NCI-H1048 (cell line): Measurements from ENCODE around the gene MILR1.
"Not testable (repeated sequence)": the region's sequence is repeated elsewhere in the genome, so short reads cannot be mapped to it uniquely, and the experiment has no call there.

ENCODE experiments used
- DNase-seq: peaks from one replicate; lab custom pipeline; 2025; lab: John Stamatoyannopoulos, UW

The MILR1 gene

GRCh38 chr17:64471440-64471839 is 22.5 kb downstream of the MILR1 start:
- DNase-seq = no peak

GRCh38 chr17:64472564-64472963 is 23.6 kb downstream of the MILR1 start:
- no peak for DNase-seq

- no peak for DNase-seq
Observed at GRCh38 chr17:64477849-64478248, 28.9 kb downstream of the MILR1 start.

DNA sequence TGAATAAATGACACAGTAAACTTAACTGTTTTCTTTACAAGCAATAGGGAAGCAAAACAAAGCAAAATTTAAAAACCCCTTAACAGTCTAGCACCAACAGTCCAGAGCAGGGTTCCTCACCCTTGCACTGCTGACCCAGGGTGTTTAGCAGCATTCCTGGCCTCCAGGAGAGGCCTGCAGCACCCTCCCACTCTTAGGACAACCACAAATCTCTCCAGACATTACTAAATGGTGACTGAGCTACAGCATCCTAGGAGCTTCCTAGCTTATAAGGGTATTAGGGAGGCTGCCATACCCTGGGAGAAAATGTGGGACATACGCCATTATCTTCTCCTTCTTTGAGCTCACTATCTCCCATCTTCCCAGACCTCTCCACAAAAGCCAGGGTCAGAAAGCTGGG is 32.0 kb downstream of the MILR1 start:
- no peak for DNase-seq

- DNase-seq = no peak
Observed at GRCh38 chr17:64484380-64484779, 35.5 kb downstream of the MILR1 start.

DNA sequence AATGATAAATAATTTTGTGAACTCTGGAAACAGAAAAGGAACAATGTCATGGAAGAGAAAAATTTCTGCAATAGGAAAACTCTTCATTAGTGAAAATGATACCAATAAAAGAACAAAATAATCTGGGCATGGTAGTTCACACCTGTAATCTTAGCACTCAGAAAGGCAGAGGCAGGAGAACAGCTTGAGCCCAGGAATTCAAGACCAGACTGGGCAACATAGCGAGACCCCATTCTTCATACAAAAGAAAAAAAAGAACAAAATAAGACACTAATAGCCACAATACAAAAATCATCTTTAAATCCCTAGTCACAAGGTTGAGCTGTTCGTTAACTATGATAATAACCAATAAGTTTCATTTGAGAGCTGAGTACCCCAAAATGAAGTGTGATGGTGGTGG is 39.4 kb downstream of the MILR1 start:
- DNase-seq = no peak

- no peak for DNase-seq
Observed at GRCh38 chr17:64491034-64491860, 42.3 kb downstream of the MILR1 start.

DNA sequence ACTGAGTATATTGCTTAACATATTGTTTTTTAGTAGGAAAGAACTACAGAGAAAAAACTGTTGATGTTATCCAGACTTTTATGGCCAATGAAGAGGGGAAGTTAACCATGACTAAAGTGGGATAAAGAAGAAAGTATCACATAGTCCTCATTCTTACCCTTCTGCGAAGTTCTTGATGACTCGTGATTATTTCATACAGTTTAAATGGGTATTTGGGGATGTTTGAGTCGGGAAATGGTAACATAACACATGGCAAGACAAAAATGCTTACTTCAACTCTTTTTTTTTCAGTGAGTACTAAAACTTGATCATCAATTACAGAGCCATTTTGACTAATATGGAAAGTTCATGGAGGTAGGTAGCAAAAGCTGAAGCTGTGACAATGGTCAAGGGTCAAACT is 43.1 kb downstream of the MILR1 start:
- no peak for DNase-seq

GRCh38 chr17:64492481-64493109 is 43.7 kb downstream of the MILR1 start:
- DNase-seq = no peak

DNA sequence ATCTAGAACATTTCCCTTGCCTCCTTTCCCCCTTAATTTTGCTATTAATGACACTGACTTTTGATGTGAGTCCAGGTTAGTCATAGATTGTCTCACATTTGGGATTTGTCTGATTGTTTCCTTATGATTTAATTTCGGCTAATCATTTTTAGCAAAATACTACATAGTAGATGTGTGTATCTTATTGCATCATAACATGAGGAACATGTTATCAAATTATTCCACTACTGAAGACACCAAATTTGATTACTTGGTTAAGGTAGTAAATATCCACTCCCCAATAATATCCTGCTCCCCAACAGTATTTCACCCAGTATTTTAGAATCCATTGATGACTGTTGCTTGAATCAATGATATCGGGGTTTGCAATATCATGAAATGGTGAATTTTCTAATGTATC is 45.2 kb downstream of the MILR1 start:
- no peak for DNase-seq

DNA sequence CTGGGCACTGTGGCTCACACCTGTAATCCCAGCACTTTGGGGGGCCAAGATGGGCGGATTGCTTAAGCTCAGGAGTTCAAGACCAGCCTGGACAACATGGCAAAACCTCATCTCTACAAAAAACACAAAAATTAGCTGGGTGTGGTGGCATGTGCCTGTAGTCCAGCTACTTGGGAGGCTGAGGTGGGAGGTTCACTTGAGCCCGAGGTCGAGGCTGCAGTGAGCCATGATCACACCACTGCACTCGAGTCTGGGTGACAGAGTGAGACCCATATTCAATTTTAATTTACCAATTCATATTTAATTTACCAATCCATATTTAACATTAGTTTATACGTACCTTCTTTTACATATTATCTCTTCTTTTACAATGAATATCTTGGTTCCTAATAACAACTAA is 46.4 kb downstream of the MILR1 start:
- not testable (repeated sequence) for DNase-seq

- no peak for DNase-seq
Observed at GRCh38 chr17:64496348-64496785, 47.5 kb downstream of the MILR1 start.

DNA sequence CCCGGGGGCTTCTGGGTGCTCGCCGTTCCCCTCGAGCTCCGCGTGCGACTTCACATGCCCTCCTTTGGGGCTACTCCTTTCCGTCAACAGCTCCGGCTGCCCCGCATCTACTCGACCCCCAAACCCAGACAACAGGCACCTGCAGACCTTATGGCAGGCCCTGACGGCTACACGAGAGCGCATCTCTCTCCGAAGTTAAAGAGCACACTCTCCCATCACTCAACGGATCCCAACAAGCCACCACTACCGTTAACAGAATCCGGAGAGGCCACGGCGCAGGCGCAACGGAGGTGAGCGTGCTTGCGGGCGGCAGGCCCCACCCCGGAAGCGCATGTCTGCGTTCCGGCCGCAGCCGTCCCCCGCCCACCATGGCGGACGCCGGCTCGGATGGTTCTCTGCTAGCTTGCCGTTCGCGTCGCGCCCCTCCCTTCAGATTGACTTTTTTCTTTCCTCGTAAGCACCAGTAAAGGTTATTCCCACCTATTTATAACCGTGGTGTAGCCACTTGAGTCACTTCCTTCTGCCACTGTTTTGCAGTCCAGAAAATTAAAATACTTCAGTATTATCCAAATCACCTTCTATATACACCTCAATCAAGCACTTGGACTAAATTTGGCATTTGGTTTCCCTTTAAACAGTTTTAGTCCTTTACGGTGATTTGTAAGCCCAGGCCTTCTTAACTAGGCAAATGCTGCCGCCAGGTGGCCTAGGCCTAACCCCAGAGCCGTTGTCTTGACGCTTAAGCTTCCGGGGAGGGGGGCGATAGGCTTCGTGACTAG is 48.1 kb downstream of the MILR1 start, which contains the start of gene POLG2:
Gene POLG2, minus strand, starts transcription at position 269 of the 779 bp plus-strand sequence. Its CDS starts 86 bp downstream, at position 183.
- peak; percentile 82 for DNase-seq

- DNase-seq = no peak
Observed at GRCh38 chr17:64497565-64498035, 48.7 kb downstream of the MILR1 start.

- no peak for DNase-seq
Observed at GRCh38 chr17:64498308-64499203, 49.6 kb downstream of the MILR1 start.

DNA sequence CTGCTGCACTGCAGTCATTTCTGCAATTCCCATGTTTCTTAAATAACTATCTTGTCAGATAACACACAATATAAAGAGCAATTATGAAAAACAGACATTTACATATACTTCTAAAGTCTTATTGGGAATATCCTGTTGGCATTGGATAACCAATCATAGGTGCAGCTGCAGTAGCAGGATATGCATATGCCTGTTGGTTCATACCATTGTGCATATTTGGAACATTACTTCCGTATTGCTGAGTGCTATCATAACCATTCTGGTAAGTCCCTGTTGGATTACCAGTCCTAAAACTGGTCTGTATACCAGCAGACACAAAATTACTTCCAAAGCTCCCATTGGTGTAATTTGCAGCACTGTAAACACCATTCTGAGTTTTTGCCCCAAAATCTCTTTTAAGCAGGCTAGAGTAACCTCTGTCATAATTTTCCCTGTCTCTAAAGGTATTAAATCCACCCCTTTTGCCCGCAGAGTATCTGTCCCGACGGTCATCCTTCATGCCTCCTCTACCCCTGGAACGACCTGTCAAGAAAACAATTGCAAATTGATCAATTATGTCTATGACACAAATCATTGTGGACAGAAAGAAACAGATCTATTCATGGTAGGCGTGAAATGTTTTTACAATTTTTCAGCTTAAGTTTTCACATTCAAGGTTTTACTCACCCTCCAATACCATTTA is 51.0 kb downstream of the MILR1 start:
- DNase-seq = no peak

DNA sequence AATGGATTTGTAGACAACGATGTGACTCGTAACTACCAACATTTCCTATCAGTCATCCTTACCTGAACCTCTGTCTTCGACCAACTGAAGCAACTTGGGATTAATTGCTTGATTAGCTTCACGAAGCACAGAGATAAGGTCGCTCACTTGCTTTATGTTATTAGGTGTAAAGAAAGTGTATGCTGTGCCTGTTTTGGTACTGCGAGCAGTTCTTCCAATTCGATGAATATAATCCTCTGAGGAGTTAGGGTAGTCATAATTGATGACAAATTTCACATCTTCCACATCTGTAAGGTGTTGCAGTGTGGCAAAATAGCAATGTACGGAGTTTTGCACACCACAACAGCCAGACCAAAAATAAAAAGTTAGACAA is 51.6 kb downstream of the MILR1 start:
- DNase-seq = no peak

DNA sequence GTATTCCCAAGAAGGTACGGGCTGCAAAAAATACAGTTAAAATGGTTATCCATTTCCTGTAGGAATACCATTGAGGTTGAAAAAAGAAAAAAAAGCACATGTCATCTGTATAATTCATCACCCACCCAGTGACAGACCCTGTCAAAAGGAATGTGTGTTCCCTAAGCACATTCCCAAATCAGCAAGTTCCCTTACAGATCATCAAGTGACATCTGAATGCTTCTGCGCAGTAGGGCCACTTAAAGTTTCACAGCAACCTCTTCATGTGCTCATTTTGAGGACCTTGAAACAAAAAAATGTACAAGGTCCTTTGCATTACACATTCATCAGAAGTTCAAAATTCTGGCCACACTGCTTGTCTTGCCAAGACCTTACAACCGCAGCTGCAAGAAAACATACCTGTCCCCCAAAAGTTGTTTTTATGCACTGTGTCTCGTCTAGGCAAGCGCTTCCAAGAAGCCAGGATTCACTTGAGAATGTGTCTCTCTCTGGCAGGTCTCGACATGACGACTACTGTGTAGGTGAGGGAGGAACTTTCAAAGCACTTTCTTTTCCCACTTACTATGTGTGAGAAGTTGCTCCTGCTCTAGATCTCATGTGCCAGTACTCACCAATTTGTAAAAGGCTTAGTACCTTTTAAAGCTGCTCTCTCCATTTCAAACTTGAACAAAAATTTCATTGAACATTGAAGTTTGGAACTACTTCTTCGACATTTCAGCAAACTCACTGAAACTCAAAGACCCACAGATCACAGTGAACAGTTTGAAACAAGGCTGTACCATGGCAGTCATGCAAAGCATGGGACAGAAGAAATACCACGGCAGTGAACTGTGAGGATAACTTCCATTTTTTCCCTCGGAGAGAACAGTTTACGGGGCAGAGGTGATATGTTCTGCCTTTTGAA is 52.2 kb downstream of the MILR1 start:
- no peak for DNase-seq

GRCh38 chr17:64502021-64502420 is 53.1 kb downstream of the MILR1 start:
- no peak for DNase-seq

DNA sequence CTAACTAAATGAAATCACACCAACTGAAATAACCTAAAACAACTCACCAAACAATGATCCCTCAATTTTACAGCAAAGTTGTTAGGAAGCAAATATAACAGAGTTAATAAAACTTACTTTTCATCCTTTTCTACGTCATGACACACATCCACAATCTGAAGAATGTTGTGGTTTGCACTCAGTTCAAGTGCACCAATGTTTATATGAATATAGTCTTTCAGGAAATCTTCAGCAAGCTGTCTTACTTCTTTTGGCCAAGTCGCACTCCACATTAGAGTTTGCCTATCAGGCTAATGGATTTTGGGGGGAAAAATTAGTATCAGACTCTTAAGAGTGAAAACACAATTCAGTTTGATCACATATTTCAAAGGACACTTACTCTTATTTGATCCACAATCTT is 53.9 kb downstream of the MILR1 start:
- no peak for DNase-seq
